K562 (cell line): ENCODE results near the gene PARD6B. TPM values are rescaled to one million over a fixed set of nuclear protein-coding genes. Genes with fewer than 3 reads are reported as not detected.

Experiments used
- ATAC-seq: fragments of 200-7000 bp; cut with Tn5 transposase; 3 replicates; pipeline ENCODE4 v1.9.1; 2020; ENCODE audit warnings: moderate library complexity
- BruUV-seq: library from RNA; stranded (reverse); fragments of 400-500 nt; replicated peaks from 2 replicates; lab custom pipeline; 2021; lab: Mats Ljungman, UMichigan
- CTCF ChIA-PET: fragments of 300-600 bp; formaldehyde crosslinking; extraction: SDS; loops from one replicate; lab custom pipeline; 2021; ENCODE audit warnings: low intra/inter-chr PET ratio; lab: Yijun Ruan, JAX
- POLR2A ChIA-PET: fragments of 300-600, 350-650 bp; sonication (Branson Sonifier 250); formaldehyde crosslinking; extraction: SDS; loops from one replicate; lab custom pipeline; 2021; ENCODE audit warnings: antibody characterized with exemption, inconsistent platforms; lab: Yijun Ruan, JAX
- DNase-seq, 4 experiments: peaks; one replicate each; pipeline versions ENCODE4 v3.0.0 to v3.0.0-alpha.2; 2011 to 2018; ENCODE audit warnings: low spot score in 3 of 4, mixed read lengths in 3 of 4; ENCODE audit errors: extremely low read depth in 1 of 4
- FAIRE-seq: peaks from 2 replicates; lab custom pipeline; 2011; peaks lifted over from hg19 to GRCh38; lab: Jason Lieb, UNC
- H2AFZ ChIP-seq: 2 replicates; pipeline ENCODE4 v1.6.0; 2011; ENCODE audit warnings: low read depth, low read length, control low read depth, inconsistent platforms
- H3K27ac ChIP-seq: fragments of 200-600 bp; 3 replicates; pipeline ENCODE4 v1.8.0; 2011; ENCODE audit warnings: low read depth, mild to moderate bottlenecking, control low read depth, inconsistent platforms, low read length, moderate library complexity, mixed read lengths; ENCODE audit errors: extremely low read depth
- H3K27me3 ChIP-seq, 2 experiments: fragments of 300-600 bp in 1 of 2; 2 replicates in 1 of 2; 3 replicates in 1 of 2; pipeline versions ENCODE4 v1.6.0 to v1.8.0; 2011; ENCODE audit warnings: inconsistent platforms in 2 of 2, low read length in 2 of 2, mild to moderate bottlenecking in 1 of 2, mixed read lengths in 1 of 2, moderate library complexity in 1 of 2; ENCODE audit not compliant: control insufficient read depth in 2 of 2, insufficient read depth in 2 of 2
- H3K36me3 ChIP-seq: fragments of 300-600 bp; 3 replicates; pipeline ENCODE4 v1.8.0; 2011; ENCODE audit warnings: mild to moderate bottlenecking, low read length, inconsistent platforms; ENCODE audit not compliant: control insufficient read depth, insufficient read depth
- H3K4me1 ChIP-seq, 2 experiments: fragments of 200-600 bp in 1 of 2; replicated peaks in 1 of 2; 2 replicates in 1 of 2; 3 replicates in 1 of 2; pipeline versions ENCODE4 v1.5.1 to v1.8.0; 2011; ENCODE audit warnings: inconsistent platforms in 2 of 2, low read length in 2 of 2, mild to moderate bottlenecking in 1 of 2, mixed read lengths in 1 of 2, moderate library complexity in 1 of 2; ENCODE audit not compliant: control insufficient read depth in 2 of 2, insufficient read depth in 2 of 2
- H3K4me2 ChIP-seq: 2 replicates; pipeline ENCODE4 v1.6.1; 2011; ENCODE audit warnings: low read length, control low read depth, inconsistent platforms, mixed read lengths; ENCODE audit not compliant: insufficient read depth
- H3K4me3 ChIP-seq: fragments of 200-600 bp; sonication (generic), shearing (Covaris generic); 2 replicates; pipeline ENCODE4 v1.5.1; 2016; ENCODE audit warnings: control low read depth, inconsistent platforms
- H3K79me2 ChIP-seq: fragments of 200-600 bp; 3 replicates; pipeline ENCODE4 v1.8.0; 2011; ENCODE audit warnings: low read length, inconsistent platforms; ENCODE audit not compliant: control insufficient read depth, insufficient read depth
- H3K9ac ChIP-seq, 2 experiments: 2 replicates each; pipeline versions ENCODE4 v1.6.0 to v1.6.1; 2011; ENCODE audit warnings: low read depth in 2 of 2, low read length in 2 of 2, control low read depth in 1 of 2, inconsistent platforms in 1 of 2, mild to moderate bottlenecking in 1 of 2, mixed read lengths in 1 of 2; ENCODE audit not compliant: insufficient read depth in 1 of 2
- H3K9me1 ChIP-seq: one replicate; pipeline ENCODE4 v1.6.0; 2011; ENCODE audit warnings: inconsistent platforms, mild to moderate bottlenecking, low read length, moderate library complexity; ENCODE audit not compliant: control insufficient read depth, insufficient read depth
- H3K9me3 ChIP-seq: replicated peaks from 2 replicates; pipeline ENCODE4 v1.5.1; 2011; ENCODE audit warnings: low read depth, low read length, inconsistent platforms; ENCODE audit not compliant: control insufficient read depth, insufficient read depth
- H4K20me1 ChIP-seq: replicated peaks from 2 replicates; pipeline ENCODE4 v1.6.1; 2011; ENCODE audit warnings: low read length, inconsistent platforms, mixed read lengths; ENCODE audit not compliant: control insufficient read depth, insufficient read depth
- ATF1 ChIP-seq, 2 experiments: fragments of 450-650 bp in 1 of 2; IDR thresholded peaks; 2 replicates each; pipeline ENCODE4 v1.6.1; 2016; ENCODE audit warnings: missing compliant biosample characterization in 1 of 2, missing genetic modification characterization in 1 of 2
- CCNT2 ChIP-seq: IDR thresholded peaks from 2 replicates; pipeline ENCODE4 v1.6.1; 2011; ENCODE audit warnings: borderline replicate concordance, low read depth, mild to moderate bottlenecking, moderate library complexity, mixed read lengths, low read length; ENCODE audit not compliant: insufficient read length; ENCODE audit errors: extremely low read depth
- CTCF ChIP-seq, 3 experiments: IDR thresholded peaks in 2 of 3; conservative IDR thresholded peaks in 1 of 3; 2 replicates each; pipeline ENCODE4 v1.5.1; 2011 to 2012; ENCODE audit warnings: low read length in 3 of 3, mild to moderate bottlenecking in 3 of 3, control low read depth in 2 of 3, improper control_type of control experiment in 1 of 3, inconsistent platforms in 1 of 3, low read depth in 1 of 3, mixed read lengths in 1 of 3, moderate library complexity in 1 of 3; ENCODE audit not compliant: insufficient read depth in 2 of 3
- ELF1 ChIP-seq: fragments of 200-800 bp; sonication (Bioruptor generic); IDR thresholded peaks from 2 replicates; pipeline ENCODE4 v1.6.1; 2016; ENCODE audit warnings: missing genetic modification characterization, missing compliant biosample characterization
- ESRRA ChIP-seq: fragments of 450-650 bp; IDR thresholded peaks from 2 replicates; pipeline ENCODE4 v1.6.1; 2014; ENCODE audit warnings: low read depth, mild to moderate bottlenecking, moderate library complexity, borderline replicate concordance
- GATA2 ChIP-seq: sonication (generic); formaldehyde crosslinking; IDR thresholded peaks from 2 replicates; pipeline ENCODE4 v1.4.0; 2020; ENCODE audit warnings: mild to moderate bottlenecking, missing genetic modification reagents
- GATAD2A ChIP-seq: fragments of 450-650 bp; IDR thresholded peaks from 2 replicates; pipeline ENCODE4 v1.6.1; 2017
- HDAC1 ChIP-seq, 2 experiments: fragments of 450-650 bp; IDR thresholded peaks; 2 replicates each; pipeline ENCODE4 v1.6.1; 2016 to 2017; ENCODE audit warnings: inconsistent platforms in 1 of 2, mild to moderate bottlenecking in 1 of 2, moderate library complexity in 1 of 2
- HLTF ChIP-seq: fragments of 450-650 bp; IDR thresholded peaks from 2 replicates; pipeline ENCODE4 v1.6.1; 2016
- MAZ ChIP-seq, 2 experiments: fragments of 450-650 bp in 1 of 2; sonication (generic) in 1 of 2; formaldehyde crosslinking; IDR thresholded peaks in 1 of 2; conservative IDR thresholded peaks in 1 of 2; 2 replicates each; pipeline versions ENCODE4 v1.4.0 to v1.5.0; 2020; ENCODE audit warnings: mild to moderate bottlenecking in 1 of 2, missing genetic modification reagents in 1 of 2
- MEF2A ChIP-seq: IDR thresholded peaks from 2 replicates; pipeline ENCODE4 v1.6.1; 2011; ENCODE audit warnings: low read depth, mild to moderate bottlenecking, low read length, moderate library complexity; ENCODE audit not compliant: control insufficient read depth
- MTF1 ChIP-seq: fragments of 250-450 bp; sonication (Bioruptor Pico); IDR thresholded peaks from 2 replicates; pipeline ENCODE4 v1.9.0; 2021; ENCODE audit warnings: moderate library complexity, mild to moderate bottlenecking, inconsistent platforms, borderline replicate concordance
- MXI1 ChIP-seq: IDR thresholded peaks from 2 replicates; pipeline ENCODE4 v1.6.1; 2011; ENCODE audit warnings: low read depth, mild to moderate bottlenecking, improper control_type of control experiment, low read length
- NFIC ChIP-seq: fragments of 450-650 bp; IDR thresholded peaks from 2 replicates; pipeline ENCODE4 v1.6.1; 2017; ENCODE audit warnings: mild to moderate bottlenecking, inconsistent platforms
- PCBP1 ChIP-seq: fragments of 200-400 bp; formaldehyde crosslinking; IDR thresholded peaks from 2 replicates; pipeline ENCODE4 v1.6.1; 2018; ENCODE audit warnings: mild to moderate bottlenecking, low read depth, low read length; ENCODE audit not compliant: poor library complexity, severe bottlenecking
- RCOR1 ChIP-seq, 2 experiments: IDR thresholded peaks; 2 replicates each; pipeline ENCODE4 v1.6.1; 2012; ENCODE audit warnings: low read depth in 2 of 2, low read length in 2 of 2, borderline replicate concordance in 1 of 2, improper control_type of control experiment in 1 of 2
- SMARCE1 ChIP-seq: fragments of 450-650 bp; IDR thresholded peaks from 2 replicates; pipeline ENCODE4 v1.7.1; 2016; ENCODE audit warnings: mild to moderate bottlenecking
- TAL1 ChIP-seq: fragments of 450-650 bp; IDR thresholded peaks from 2 replicates; pipeline ENCODE4 v1.6.1; 2016; ENCODE audit warnings: mild to moderate bottlenecking
- YY1 ChIP-seq, 3 experiments: IDR thresholded peaks; 2 replicates each; pipeline ENCODE4 v1.6.1; 2011; ENCODE audit warnings: low read length in 2 of 3, mild to moderate bottlenecking in 2 of 3, moderate library complexity in 2 of 3, borderline replicate concordance in 1 of 3, control low read depth in 1 of 3, low read depth in 1 of 3; ENCODE audit not compliant: insufficient read depth in 3 of 3, insufficient replicate concordance in 2 of 3, control insufficient read depth in 1 of 3, insufficient read length in 1 of 3; ENCODE audit errors: extremely low read depth in 1 of 3
- WGBS: fragments of 100-300 bp; shearing (Covaris generic); methylation state at CpG from one replicate; pipeline ENCODE4 v1.1.6; 2016; ENCODE audit warnings: low coverage, mixed read lengths; ENCODE audit not compliant: insufficient coverage; ENCODE audit errors: missing lambda C conversion rate; 5-methylcytosine and 5-hydroxymethylcytosine counted together
- in situ Hi-C: fragments of 300-500 bp; cut with MboI; formaldehyde crosslinking; loops from 4 replicates; pipeline ENCODE4 v1.15.0; 2018; ENCODE audit warnings: inconsistent platforms, mixed read lengths
- intact Hi-C: fragments of 100-400 bp; cut with micrococcal nuclease; formaldehyde crosslinking; loops from 2 replicates; pipeline ENCODE4 v1.14.2; 2022
- polyA plus RNA-seq, 8 experiments: library from polyadenylated mRNA; depleted of rRNA in 4 of 8; stranded (reverse) in 5 of 8; unstranded in 3 of 8; fragments of >200 nt; fragmentation: Nextera tagmentation in 2 of 8; fragmentation: Illumina TruSeq in 1 of 8; extraction: Ambion mirVana in 2 of 8; extraction: Trizol in 1 of 8; gene quantifications; 2 replicates each; pipeline versions ENCODE4 v1.2.1 to v1.2.3, GENCODE V29; 2011 to 2014; ENCODE audit warnings: inconsistent platforms in 1 of 8, missing spikeins in 1 of 8
- total RNA-seq, 7 experiments: library from RNA; depleted of rRNA in 6 of 7; stranded (reverse); fragments of >200 nt in 6 of 7; fragmentation: Illumina TruSeq in 2 of 7; extraction: Trizol in 2 of 7; gene quantifications; 2 replicates each; pipeline versions ENCODE4 v1.2.1 to v1.2.3, GENCODE V29; 2011 to 2021; ENCODE audit warnings: low replicate concordance in 1 of 7

PARD6B gene
- total and polyA plus RNA-seq, 9 of the 15 experiments (the other 6 are each of a cell fraction or from before 2014, with no cell fraction given) = 1.7 to 12.3 (median 5.5) TPM

GRCh38 chr20:50713657-50714101, 17.7 kb upstream of the PARD6B start:
- BruUV-seq = no TSS peak
- H3K4me2 ChIP-seq = peak overlapping the region; percentile 47
- ChIA-PET POLR2A (interaction anchor here (0.8 to 1.2 kb wide), 5 partner anchors 10 to 23 kb away, joined by 3 to 4 read pairs (median 3); no protein-coding TSS in a partner anchor), CTCF (interaction anchor here (0.6 to 1.4 kb wide), 3 partner anchors 48 to 78 kb away, joined by 3 to 4 read pairs (median 3); no protein-coding TSS in a partner anchor)
- no peaks in the 10 kb centered on the region for H3K9me3 ChIP-seq
- no peaks in the 10 kb centered on the region for H3K27me3 ChIP-seq
- FAIRE-seq (peak; percentile 63), ATAC-seq (peak; percentile 82), DNase-seq (peak in 2 of 4 experiments; percentile 56 to 75)
- H2AFZ ChIP-seq = peak overlapping the region; percentile 85
- no peaks in the 10 kb centered on the region for H4K20me1 ChIP-seq
- peaks cover 15 to 22% of the 10 kb centered on the region in 2 experiments for H3K4me1 ChIP-seq
- H3K4me3 ChIP-seq = no peak overlapping the region
- intact Hi-C loops = loop anchor here (1.0 to 5.0 kb wide), 2 partner anchors 51 to 87 kb away; no protein-coding TSS in a partner anchor
- no peaks in the 10 kb centered on the region for H3K36me3 ChIP-seq
- H3K9me1 ChIP-seq = no peaks in the 10 kb centered on the region
- in situ Hi-C loops = no loop called here
- no peak overlapping the region for H3K27ac ChIP-seq
- WGBS = 11% methylated on average over 7 of the region's 7 CpGs
- no peak overlapping the region; a peak in 1 of 4 replicates for H3K9ac ChIP-seq
- no peaks in the 10 kb centered on the region for H3K79me2 ChIP-seq
- TF ChIP-seq PCBP1 (no peak), ESRRA (peak; percentile 73; the same call in 1 of the 2 replicates), CCNT2 (peak; percentile 34), RCOR1 (IDR thresholded peaks at IDR 0.05; ENCODE audit: borderline replicate concordance in 1 of 2, low read depth in 2 of 2, low read length in 2 of 2) (peak; percentile 83 to 87), MEF2A (peak; percentile 26; the same call in 1 of the 2 replicates), GATAD2A (no peak), MXI1 (0 out of 2 replicates have a peak, but pooled peaks have one; percentile 30), ELF1 (0 out of 2 replicates have a peak, but pooled peaks have one; percentile 23), CTCF (IDR thresholded peaks at IDR 0.05 in 2 of 3, conservative IDR thresholded peaks at IDR 0.05 in 1 of 3; ENCODE audit: insufficient read depth in 2 of 3, low read depth in 1 of 3, low read length in 3 of 3) (peak; percentile 69 to 78 (median 69)), ATF1 (CRISPR knock-in tag; IDR thresholded peaks at IDR 0.05) (no peak), ATF1 (tag; IDR thresholded peaks at IDR 0.05) (peak; percentile 25; the same call in 1 of the 2 replicates), MAZ (CRISPR knock-in tag; conservative IDR thresholded peaks at IDR 0.05 in 1 of 2, IDR thresholded peaks at IDR 0.05 in 1 of 2) (peak in 1 of 2 experiments; percentile 66; a peak in 2 of 4 replicates), YY1 (IDR thresholded peaks at IDR 0.05; ENCODE audit: borderline replicate concordance in 1 of 3, control insufficient read depth in 1 of 3, extremely low read depth in 1 of 3, insufficient read depth in 3 of 3, insufficient read length in 1 of 3, insufficient replicate concordance in 2 of 3, low read depth in 1 of 3, low read length in 2 of 3) (peak in 1 of 3 experiments; percentile 16), SMARCE1 (0 out of 2 replicates have a peak, but pooled peaks have one; percentile 27), HDAC1 (IDR thresholded peaks at IDR 0.05) (peak in 1 of 2 experiments; percentile 88; a peak in 1 of 4 replicates), HLTF (no peak), GATA2 (CRISPR knock-in tag) (0 out of 2 replicates have a peak, but pooled peaks have one; percentile 29), TAL1 (peak; percentile 44), NFIC (peak; percentile 22; the same call in 1 of the 2 replicates), MTF1 (CRISPR knock-in tag) (no peak)
